Hepatic stellate cell (primary cell): Measurements from ENCODE around the gene SUN5.
"Not testable (repeated sequence)": the region's sequence is repeated elsewhere in the genome, so short reads cannot be mapped to it uniquely, and the experiment has no call there.

Experiments
- DNase-seq: peaks from one replicate; pipeline ENCODE4 v3.0.0; 2011; ENCODE audit warnings: low spot score

Gene SUN5

DNA sequence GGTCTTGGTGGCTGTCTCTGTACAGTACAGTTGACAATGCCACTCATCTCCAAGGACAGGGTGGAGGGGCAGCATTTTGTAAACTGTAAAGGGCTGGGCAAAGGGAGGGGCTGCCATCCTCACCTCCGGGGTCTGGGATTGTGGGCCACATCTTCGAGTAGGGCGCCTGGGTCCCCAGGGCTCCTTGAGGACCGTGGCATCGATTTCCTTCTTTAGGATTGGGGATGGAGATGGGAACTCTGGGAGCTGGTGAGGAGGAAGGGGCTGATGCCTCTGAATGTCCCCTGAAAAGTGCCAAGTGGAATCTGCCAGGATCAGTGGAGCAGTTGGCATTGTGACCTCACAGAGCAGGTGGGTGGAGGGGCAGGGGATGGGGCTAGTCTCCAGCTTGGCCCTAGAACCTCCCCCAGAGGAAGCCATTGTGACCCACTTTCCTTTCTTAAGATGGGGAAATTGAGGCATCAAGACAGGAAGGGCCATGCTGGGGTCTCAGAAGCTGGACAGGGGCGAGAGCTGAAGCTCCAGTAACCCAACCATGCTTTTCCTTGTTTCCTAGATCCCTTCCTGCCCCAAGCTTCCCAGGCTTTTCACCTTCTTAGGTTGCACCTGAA lies at the start of gene SUN5:
Gene SUN5 (minus strand): TSS at position 293 of the 611 bp plus-strand sequence. CDS start 93 bp downstream, at position 200.
- DNase-seq: no peak

DNA sequence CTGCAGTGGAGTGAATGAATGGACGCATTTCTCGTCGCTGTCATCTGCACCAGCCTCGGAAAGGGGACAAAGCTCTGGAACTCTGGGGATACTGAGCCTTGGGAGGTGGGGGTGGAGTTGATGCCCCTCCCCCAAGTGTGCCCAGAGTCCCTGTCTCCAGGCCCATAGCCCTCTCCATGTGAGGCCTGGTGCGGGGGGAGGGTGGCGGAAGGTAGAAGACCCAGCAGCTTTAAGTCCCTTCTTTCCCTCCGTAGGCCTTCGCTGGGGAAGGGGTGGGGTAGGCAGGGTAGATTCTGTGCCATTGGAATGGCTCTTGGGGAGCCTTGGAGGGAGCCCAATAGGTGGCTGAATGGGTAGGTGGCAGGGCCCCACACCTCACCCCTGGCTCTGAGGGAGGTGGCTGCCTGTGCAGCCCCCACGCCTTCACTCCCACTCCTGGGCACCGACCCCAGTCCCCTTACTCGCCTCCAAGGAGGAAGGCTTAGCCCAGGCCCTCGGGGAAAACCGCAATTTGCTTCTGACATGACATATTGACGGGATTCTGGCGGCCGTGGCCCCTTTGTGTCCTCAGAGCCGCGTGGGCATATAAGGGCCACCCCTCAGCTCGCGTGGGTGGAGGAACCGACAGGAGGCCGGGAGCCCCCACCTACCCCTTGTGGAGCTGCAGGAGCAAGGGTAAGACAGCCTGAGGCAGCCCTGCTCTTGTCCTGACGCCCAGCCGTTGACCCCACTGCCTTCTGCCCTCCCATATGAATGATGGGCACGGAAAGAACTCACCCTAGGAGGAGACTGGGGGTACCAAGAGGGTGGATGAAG lies 49.3 kb upstream of the SUN5 start, which contains the start of gene BPIFB3:
Gene BPIFB3 (plus strand): TSS at position 613 of the 816 bp plus-strand sequence. CDS start 1,533 bp downstream, outside the sequence.
- no peak for DNase-seq

DNA sequence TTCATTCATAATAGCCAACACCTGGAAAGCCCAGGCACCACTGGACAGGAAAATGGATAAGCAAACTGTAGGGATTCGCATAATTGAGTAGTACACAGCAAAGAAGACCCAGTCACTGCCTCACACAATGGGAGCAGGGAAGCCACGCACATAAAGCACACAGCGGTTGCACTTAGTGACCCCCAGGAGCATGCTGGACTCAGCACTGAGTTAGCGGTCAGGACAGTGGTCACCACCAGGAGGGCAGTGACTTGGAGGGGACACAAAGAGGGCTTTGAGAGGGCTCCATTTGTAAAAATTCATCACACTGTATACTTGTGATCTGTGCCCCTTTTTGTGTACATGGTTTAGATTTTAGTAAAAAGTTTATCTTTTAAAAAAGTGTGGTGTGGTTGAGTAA lies 47.1 kb upstream of the SUN5 start:
- no peak for DNase-seq

DNA sequence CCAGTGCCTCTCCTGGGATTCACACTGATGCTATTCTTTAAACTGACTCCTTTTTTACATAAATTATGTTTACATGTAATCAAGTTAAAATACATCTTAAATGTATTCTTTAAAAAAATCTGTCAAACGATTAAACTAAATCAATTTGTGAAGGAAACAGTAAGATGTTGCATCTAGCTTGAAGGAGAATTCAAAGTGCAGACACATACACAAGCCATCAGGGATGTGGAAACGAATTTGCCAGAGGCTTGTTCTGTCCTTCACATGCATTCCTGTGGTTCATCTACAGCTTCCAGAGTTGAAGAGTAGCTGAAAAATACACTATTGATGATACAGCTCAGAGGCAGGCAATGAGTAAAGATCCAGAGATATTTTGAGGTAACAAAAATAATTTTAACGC lies 42.2 kb upstream of the SUN5 start:
- no peak for DNase-seq

DNA sequence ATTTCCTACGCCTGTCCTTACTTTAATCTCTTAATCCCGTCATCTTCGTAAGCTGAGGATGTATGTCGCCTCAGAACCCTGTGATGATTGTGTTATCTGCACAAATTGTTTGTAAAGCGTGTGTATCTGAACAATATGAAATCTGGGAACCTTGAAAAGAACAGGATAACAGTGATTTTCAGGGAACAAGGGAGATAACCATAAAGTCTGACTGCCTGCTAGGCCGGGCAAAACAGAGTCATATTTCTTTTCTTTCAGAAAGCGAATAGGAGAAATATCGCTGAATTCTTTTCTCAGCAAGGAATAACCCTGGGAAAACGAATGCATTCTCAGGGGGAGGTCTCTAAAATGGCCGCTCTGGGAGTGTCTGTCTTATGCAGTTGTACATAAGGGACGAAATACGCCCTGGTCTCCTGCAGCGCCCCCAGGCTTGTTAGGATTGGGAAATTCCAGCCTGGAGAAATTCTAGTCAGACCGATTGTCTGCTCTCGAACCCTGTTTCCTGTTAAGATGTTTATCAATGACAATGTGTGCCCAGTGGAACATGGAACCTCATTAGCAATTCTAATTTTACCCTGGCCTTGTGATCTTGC lies 41.0 kb upstream of the SUN5 start:
- DNase-seq: not testable (repeated sequence)

DNA sequence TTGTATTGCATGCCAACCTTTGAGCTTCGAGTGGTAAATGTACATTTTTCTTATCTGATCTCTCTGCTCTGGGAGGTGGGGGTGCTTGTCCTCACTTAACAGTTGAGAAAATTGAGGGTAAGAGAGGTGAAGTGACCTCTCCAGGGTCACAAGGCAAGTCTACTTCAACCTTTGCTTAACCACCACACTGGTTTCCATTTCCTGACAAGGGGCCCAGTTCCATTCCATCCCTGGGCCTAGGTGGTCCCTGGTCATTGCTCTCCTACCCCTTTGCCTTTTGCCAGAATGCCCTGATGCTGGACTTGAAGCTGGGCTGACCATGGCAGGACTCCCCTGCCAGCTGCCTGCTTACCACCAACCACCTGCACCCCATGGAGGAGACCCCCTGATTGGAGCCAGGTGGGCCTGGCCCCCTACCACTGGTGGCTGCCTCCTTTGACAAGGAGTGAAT lies 39.5 kb upstream of the SUN5 start:
- DNase-seq: no peak

- DNase-seq: no peak
Measured at GRCh38 chr20:33042983-33043730, 38.9 kb upstream of the SUN5 start.

DNA sequence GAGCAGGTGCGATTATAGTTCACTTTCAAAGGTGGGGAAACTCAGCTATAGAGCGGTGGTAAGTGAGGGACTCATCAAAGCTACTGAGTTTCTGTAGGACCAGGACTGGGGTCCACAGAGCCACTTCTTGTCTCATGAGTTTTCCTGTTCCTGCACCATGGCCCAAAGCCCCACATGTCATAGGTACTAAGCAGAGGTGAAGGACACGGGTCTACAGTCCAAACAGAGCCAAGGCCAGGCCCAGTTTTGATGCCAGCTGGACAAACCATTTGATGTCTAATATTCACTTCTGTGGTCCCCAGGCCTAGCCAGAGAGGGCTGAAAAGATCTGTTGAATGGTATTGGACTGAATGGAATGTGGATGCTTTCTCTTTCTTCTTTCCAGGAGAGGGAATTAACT lies 38.2 kb upstream of the SUN5 start:
- no peak for DNase-seq

DNA sequence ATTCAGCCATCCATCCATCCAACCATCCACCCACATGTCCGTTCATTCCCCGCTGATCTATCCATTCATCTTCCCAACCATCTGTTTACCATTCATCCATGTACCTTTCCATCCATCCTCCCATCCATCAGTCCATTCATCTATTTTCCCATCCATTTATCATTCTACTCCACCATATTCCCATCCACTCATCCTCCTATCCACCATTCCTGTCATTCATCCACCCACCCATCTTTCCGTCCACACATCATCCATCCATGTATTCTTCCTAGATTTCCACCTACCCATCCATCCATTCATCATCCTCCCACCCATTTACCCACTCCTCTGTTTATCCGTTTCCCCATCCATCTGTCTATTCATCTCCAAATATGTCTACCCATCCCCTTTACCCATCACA lies 34.0 kb upstream of the SUN5 start:
- DNase-seq: no peak

DNA sequence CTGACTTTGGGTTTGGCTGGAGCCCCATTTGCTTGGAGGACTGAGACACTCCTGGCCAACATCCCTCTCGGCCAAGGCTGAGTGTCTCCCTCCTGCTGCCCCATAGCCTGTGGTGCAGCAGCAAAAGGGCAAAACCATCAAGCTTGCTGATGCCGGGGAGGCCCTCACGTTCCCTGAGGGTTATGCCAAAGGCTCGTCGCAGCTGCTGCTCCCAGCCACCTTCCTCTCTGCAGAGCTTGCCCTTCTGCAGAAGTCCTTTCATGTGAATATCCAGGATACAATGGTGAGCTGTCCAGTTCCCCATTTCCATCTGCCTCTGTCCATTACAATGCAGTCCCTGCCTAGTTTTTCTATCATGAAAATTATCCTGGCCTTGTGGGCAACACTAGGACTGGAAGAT lies 33.2 kb upstream of the SUN5 start:
- no peak for DNase-seq

GRCh38 chr20:33034901-33035492 lies 30.8 kb upstream of the SUN5 start:
- no peak for DNase-seq

DNA sequence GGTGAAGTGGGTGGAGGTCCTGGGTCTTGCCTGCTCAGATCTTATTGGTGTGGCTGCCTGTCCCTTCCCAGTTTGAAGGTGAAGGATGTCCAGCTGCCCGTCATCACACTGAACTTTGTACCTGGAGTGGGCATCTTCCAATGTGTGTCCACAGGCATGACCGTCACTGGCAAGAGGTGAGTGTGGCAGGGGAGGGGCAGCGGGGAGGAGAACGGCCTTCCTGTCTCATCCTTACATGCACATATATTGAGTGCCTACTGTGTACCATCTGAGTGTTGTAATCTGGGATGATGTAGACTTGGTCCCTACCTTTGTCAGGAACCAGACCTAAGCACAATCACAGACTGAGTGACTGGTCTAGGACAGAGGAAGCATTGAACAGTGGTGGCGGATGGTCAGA lies 29.9 kb upstream of the SUN5 start:
- DNase-seq: no peak

DNA sequence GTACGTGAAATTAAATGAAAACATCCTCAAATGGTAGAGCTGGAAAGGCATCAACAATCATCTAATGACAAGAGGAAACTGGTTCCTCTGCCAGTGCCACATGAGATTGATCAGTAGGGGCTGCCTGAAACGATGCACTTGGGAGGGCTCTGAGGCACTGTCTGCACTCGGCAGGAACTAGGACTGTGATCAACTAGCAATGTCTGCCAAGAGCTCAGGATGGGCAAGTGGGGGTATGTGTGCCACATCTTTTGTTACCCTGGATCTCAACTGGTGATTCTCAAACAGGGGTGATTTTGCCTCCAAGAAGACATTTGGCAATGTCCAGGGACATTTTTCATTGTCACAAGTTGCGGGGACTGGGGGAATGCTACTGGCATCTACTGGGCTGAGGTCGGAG lies 29.1 kb upstream of the SUN5 start:
- no peak for DNase-seq

- DNase-seq: no peak
Measured at GRCh38 chr20:33032555-33032954, 28.3 kb upstream of the SUN5 start.

DNA sequence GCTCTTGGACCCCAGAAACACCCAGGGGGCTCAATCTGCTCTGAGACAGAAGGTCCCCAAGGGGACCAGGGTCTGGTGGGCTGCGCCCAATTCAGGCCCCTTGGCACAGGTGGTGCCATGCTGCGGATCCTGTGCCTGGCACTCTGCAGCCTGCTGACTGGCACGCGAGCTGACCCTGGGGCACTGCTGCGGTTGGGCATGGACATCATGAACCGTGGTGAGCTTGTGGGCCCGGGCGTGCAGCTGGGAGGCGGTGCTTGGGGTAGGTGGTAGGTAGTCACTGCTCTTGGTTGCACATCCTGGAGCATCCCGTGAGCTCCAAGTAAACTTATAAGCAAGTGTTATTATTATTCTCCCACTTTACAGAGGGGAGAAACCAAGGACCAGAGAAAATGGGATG lies 27.3 kb upstream of the SUN5 start, which contains the start of gene BPIFB6:
Gene BPIFB6 (plus strand): TSS at position 118 of the 400 bp plus-strand sequence. CDS start 0 bp downstream, at position 118.
- no peak for DNase-seq

DNA sequence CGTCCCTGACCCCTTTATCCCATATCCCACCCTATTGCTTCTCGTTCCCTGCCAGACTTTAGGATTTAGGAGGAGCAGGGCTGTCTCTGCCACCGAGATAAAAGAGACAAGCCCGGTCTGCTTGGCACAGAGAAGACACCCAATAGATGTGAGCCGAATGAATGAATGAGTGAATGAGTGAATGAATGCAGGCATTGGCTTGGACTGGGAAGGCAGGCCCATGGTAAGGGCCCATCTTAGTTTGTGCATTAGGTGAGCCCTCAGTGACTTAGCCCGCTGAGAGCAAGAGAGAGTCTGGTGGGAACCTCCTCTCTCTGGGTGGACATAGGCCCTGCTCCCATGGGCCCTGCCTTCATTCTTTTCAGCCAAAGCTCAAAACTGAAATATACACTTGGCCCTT lies 26.3 kb upstream of the SUN5 start:
- no peak for DNase-seq

GRCh38 chr20:33030076-33030475 lies 25.8 kb upstream of the SUN5 start:
- no peak for DNase-seq

GRCh38 chr20:33028875-33029274 lies 24.6 kb upstream of the SUN5 start:
- DNase-seq: no peak

DNA sequence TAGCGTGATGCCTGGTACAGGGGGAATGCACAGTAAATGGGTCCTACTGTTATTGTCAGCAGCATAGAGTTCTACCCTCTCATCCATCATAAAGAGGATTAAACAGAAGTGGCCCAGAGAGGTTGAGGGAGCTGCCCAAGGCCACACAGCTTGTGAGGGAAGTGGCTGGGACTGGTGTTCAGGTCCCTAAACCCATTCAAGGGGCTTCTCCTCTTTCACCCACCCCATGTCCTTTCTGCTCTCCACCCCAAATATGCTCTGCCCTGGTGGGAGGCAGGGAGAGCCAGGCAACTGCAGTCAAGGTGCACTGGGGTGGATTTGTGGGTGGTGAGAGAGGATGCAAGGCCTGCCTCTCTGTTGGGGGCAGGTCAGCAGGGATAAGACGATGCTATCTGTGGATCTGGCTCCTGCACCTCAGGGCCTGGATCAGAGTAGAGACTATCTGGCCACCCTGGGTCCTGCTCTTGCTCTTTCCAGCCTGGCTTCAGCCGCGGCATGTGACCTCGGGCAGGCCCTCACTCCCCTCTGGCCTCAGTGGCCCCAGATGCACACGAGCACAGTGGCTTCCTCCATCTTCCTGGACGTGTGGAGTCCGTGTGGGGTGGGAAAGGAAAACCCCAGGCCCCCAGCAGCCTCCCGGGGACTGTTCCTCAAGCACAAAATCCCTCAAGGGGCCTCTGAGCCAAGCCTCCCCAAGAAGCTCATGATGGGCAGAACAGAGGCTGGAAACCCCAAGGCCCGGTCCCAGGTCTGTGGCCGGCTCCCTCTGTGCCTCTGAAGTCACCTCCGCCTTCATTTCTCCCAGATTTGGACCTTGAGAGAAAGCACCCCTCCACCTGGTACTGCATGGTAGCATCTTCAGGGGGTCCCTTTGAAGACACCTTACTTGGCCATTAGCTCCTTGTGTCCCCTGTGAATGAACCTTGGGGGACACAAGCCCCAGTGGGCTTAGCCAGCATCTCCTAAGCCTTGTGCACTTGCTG lies 23.8 kb upstream of the SUN5 start:
- DNase-seq: no peak
